Hematopoietic multipotent progenitor cell treated with erythropoietin and hydrocortisone succinate and interleukin-3 and kit ligand, for 4 days (in vitro differentiated cells): Measurements from ENCODE around the gene ZNF200.
"Not testable (repeated sequence)": the region's sequence is repeated elsewhere in the genome, so short reads cannot be mapped to it uniquely, and the experiment has no call there.

Source experiments
- DNase-seq: peaks from one replicate; pipeline ENCODE4 v3.0.0-alpha.2; 2015

The ZNF200 gene

GRCh38 chr16:3252967-3253366 is 18.0 kb upstream of the ZNF200 start:
- no peak for DNase-seq

- no peak for DNase-seq
These were observed 14.5 kb upstream of the ZNF200 start for GRCh38 chr16:3249451-3249850.

DNA sequence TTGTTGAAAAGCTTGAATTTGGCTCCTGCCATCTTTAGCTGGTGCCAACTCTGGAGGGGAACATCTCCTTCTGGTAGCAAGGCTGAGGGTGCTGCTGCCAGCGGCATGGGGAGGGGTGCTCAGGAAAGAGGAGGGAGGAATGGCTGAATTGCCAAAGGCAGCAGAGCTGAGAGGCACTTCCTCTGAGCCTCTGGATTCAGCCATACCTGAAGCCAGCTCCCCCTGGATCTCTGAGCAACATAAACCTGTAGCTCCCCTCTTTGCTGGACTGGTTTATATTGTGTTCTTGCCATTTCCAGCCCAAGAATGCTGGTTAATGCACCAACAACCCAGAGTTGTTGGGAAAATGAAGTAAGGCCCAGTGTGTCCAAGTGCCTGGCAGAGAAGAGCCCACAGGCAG is 14.1 kb upstream of the ZNF200 start:
- no peak for DNase-seq

- DNase-seq, result no peak
These were observed 13.6 kb upstream of the ZNF200 start for GRCh38 chr16:3248596-3248995.

DNA sequence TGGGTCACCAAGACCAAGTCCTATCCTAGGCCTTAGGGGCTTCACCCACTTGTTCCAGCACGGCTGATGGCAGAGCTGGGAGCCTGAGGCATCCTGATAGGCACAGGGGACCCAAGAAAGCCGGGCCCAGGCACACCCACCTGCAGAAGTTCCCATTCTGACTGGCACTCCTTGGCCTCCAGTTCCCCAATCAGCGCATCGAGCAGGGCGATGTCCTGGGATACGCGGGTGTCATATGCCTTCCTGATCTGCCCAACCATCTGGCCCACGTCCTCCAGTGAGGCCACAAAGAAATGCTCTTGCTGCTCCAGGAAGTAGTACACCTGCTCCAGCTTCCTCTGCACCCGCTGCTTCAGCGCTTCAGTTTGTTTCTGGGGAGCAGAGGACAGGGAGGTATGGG is 11.9 kb upstream of the ZNF200 start:
- DNase-seq, result no peak

GRCh38 chr16:3246002-3246401 is 11.0 kb upstream of the ZNF200 start:
- DNase-seq, result no peak

- no peak for DNase-seq
These were observed 8.9 kb upstream of the ZNF200 start for GRCh38 chr16:3243882-3244281.

GRCh38 chr16:3242709-3243108 is 7.8 kb upstream of the ZNF200 start:
- DNase-seq, result no peak

- DNase-seq, result no peak
These were observed 6.8 kb upstream of the ZNF200 start for GRCh38 chr16:3241761-3242160.

- DNase-seq, result peak; percentile 74
These were observed 1.1 kb upstream of the ZNF200 start for GRCh38 chr16:3235856-3236669.

- no peak for DNase-seq
These were observed 458 bp downstream of the ZNF200 start for GRCh38 chr16:3234543-3234856.

GRCh38 chr16:3223913-3224515 is 10.9 kb downstream of the ZNF200 start:
- no peak for DNase-seq

GRCh38 chr16:3220839-3221238 is 14.1 kb downstream of the ZNF200 start:
- DNase-seq, result no peak

DNA sequence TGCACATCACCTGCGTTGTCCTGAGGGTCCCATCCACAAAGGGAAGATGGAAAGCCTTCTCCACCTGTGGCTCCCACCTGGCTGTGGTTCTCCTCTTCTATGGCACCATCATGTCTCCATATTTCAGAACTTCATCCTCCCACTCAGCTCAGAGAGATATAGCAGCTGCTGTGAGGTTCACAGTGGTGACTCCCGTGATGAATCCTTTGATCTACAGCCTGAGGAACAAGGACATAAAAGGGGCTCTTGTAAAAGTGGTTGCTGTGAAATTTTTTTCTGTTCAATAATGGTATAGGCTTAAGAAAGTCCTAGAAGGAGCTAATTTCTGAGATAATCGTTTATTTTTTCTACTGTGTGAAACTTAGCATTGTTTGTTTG is 18.7 kb downstream of the ZNF200 start:
- DNase-seq, result no peak

DNA sequence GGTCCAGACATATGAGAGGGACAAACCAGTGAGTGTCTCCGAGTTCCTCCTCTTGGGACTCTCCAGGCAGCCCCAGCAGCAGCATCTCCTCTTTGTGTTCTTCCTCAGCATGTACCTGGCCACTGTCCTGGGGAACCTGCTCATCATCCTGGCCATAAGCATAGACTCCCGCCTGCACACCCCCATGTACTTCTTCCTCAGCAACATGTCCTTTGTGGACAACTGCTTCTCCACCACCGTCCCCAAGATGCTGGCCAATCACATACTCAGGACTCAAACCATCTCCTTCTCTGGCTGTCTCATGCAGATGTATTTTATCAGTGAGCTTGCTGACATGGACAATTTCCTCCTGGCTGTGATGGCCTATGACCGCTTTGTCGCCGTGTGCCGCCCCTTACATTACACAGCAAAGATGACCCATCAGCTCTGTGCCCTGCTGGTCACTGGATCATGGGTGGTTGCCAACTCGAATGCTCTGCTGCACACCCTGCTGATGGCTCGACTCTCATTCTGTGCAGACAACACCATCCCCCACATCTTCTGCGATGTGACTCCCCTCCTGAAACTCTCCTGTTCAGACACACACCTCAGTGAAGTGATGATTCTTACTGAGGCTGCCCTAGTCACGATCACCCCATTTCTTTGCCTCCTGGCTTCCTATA is 19.2 kb downstream of the ZNF200 start:
- no peak for DNase-seq

GRCh38 chr16:3214904-3215600 is 19.9 kb downstream of the ZNF200 start:
- no peak for DNase-seq

DNA sequence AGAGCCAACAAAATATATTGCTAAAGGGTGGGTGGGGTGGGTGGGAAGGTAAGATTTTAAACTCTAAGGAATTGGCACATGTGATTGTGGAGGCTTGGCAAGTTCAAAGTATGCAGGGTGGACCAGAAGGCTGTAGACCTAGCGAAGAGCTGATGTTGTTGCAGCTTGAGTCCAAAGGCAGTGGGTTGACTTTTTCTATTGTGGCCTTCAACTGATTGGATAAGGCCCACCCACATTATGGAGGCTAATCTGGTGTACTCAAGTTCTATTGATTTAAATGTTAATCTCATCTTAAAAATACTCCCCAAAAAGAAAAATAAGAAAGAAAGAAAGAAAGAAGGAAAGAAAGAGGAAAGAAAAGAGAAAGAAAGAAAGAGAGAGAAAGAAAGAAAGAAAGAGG is 22.4 kb downstream of the ZNF200 start:
- DNase-seq, result no peak

DNA sequence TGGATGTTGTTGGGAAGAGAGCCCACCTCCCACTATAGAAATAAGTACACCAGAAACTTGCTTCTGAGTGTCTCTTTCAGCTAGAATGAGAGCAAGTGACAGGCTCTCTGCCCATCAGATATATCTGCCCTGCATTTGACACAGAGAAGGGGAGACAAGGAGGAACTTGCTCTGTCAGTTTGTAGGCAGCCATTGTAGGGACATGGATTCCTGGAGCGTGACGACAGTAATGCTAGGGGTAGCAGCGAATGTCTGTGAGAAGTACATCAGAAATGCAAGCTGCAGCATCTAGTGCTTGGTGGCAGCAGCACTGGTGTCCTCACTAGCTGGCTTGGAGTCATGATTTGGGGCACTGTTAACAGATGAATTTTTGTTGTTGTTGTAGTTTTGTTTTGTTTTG is 23.0 kb downstream of the ZNF200 start:
- DNase-seq, result no peak

GRCh38 chr16:3207086-3207953 is 27.6 kb downstream of the ZNF200 start:
- DNase-seq, result no peak

GRCh38 chr16:3205939-3206338 is 29.0 kb downstream of the ZNF200 start:
- DNase-seq, result not testable (repeated sequence)

DNA sequence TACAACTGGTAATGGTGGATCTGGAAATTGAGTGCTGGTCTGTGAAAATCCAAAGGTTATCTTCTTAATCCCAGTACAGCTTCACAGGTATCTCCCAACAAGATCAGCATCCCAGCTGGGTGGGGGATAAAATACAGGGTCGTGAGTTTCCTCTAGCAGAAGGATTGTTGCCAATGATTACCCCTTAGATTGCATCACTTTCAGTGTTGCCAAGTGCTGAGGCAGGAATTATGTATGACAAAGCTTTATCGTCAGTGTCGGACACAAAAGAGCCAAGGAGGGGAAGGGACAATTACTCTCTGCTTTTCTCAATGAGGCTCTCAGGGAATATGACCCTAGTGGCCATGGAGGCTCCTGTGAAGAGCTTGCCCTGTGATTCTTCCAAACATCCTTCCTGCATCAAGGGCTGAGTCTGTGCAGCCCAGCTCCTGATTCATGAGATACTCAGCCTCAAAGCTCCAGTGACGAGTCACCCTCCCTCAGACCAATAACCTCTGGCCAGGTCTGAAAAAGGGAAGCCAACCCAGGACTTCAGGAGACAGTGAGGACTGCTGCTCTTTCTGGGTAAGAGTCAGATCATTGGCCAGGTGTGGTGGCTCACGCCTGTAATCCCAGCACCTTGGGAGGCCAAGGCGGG is 31.9 kb downstream of the ZNF200 start:
- no peak for DNase-seq
